ENCODE measurements around the gene CEP152. TPM values are rescaled to one million over a fixed set of nuclear protein-coding genes. Genes with fewer than 3 reads are reported as not detected.
"Not testable (repeated sequence)": the region's sequence is repeated elsewhere in the genome, so short reads cannot be mapped to it uniquely, and the experiment has no call there.

Gene CEP152
- total and polyA plus RNA-seq, 2 experiments from 2014 or later, result 14.6 to 30.5 TPM

- peak; percentile 63 for DNase-seq (ENCODE audit: low spot score)
- H3K4me2 ChIP-seq, result peak overlapping the region; percentile 10
These were observed 44.9 kb upstream of the CEP152 start for GRCh38 chr15:48855501-48856440.

GRCh38 chr15:48854434-48854833 is 43.6 kb upstream of the CEP152 start:
- not testable (repeated sequence) for ATAC-seq; H3K79me2 ChIP-seq (replicated peaks; ENCODE audit: insufficient read depth); H3K27ac ChIP-seq (ENCODE audit: low read depth); H3K4me3 ChIP-seq; H2AFZ ChIP-seq; H3K36me3 ChIP-seq (ENCODE audit: insufficient read depth); H4K20me1 ChIP-seq (replicated peaks; ENCODE audit: insufficient read depth); H3K27ac Mint-ChIP-seq; H3K9me2 ChIP-seq (ENCODE audit: insufficient read depth); H3K9me3 Mint-ChIP-seq; H3K27me3 Mint-ChIP-seq (ENCODE audit: insufficient read depth, low read depth, poor library complexity); H3K4me2 ChIP-seq; H3F3A ChIP-seq (replicated peaks; ENCODE audit: low read depth); H3K36me3 Mint-ChIP-seq (ENCODE audit: low read depth); DNase-seq (ENCODE audit: low spot score); H3K4me3 Mint-ChIP-seq; H3K27me3 ChIP-seq (ENCODE audit: insufficient read depth)
- H3K4me1 ChIP-seq (ENCODE audit: insufficient read depth), result peaks cover 25% of the 10 kb centered on the region
- peaks cover 33% of the 10 kb centered on the region for H3K4me1 Mint-ChIP-seq

More at GRCh38 chr15:48855501-48856440, 44.9 kb upstream of the CEP152 start:
- Histone ChIP-seq H3K4me1 (ENCODE audit: insufficient read depth) (peaks cover 25% of the 10 kb centered on the region), H3K27ac (ENCODE audit: low read depth) (peak overlapping the region; percentile 45), H3K79me2 (replicated peaks; ENCODE audit: insufficient read depth) (no peaks in the 10 kb centered on the region), H3K9me2 (ENCODE audit: insufficient read depth) (no peaks in the 10 kb centered on the region), H2AFZ (peak overlapping the region; percentile 8; the same call in 1 of the 2 replicates), H3K36me3 (ENCODE audit: insufficient read depth) (no peaks in the 10 kb centered on the region), H4K20me1 (replicated peaks; ENCODE audit: insufficient read depth) (no peaks in the 10 kb centered on the region), H3K4me3 (no peak overlapping the region), H3F3A (replicated peaks; ENCODE audit: low read depth) (no peaks in the 10 kb centered on the region), H3K27me3 (ENCODE audit: insufficient read depth) (no peaks in the 10 kb centered on the region)
- H3K9me3 Mint-ChIP-seq, result no peaks in the 10 kb centered on the region
- no peaks in the 10 kb centered on the region for H3K36me3 Mint-ChIP-seq (ENCODE audit: low read depth)
- TF ChIP-seq ZNF114 (CRISPR knock-in tag; IDR thresholded peaks at IDR 0.05), result no peak
- TF ChIP-seq, protein P1, sequence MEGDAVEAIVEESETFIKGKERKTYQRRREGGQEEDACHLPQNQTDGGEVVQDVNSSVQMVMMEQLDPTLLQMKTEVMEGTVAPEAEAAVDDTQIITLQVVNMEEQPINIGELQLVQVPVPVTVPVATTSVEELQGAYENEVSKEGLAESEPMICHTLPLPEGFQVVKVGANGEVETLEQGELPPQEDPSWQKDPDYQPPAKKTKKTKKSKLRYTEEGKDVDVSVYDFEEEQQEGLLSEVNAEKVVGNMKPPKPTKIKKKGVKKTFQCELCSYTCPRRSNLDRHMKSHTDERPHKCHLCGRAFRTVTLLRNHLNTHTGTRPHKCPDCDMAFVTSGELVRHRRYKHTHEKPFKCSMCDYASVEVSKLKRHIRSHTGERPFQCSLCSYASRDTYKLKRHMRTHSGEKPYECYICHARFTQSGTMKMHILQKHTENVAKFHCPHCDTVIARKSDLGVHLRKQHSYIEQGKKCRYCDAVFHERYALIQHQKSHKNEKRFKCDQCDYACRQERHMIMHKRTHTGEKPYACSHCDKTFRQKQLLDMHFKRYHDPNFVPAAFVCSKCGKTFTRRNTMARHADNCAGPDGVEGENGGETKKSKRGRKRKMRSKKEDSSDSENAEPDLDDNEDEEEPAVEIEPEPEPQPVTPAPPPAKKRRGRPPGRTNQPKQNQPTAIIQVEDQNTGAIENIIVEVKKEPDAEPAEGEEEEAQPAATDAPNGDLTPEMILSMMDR (conservative IDR thresholded peaks at IDR 0.05; ENCODE audit: low read depth in 2 of 2), result peak; percentile 56 to 58
- peak; percentile 88 for ATAC-seq
- peaks cover 33% of the 10 kb centered on the region for H3K4me1 Mint-ChIP-seq
- peak overlapping the region; percentile 47 for H3K27ac Mint-ChIP-seq
- no peaks in the 10 kb centered on the region for H3K27me3 Mint-ChIP-seq (ENCODE audit: insufficient read depth, low read depth, poor library complexity)
- peak overlapping the region; percentile 32; the same call in 2 of the 3 replicates for H3K4me3 Mint-ChIP-seq

- Mint-ChIP-seq H3K36me3 (ENCODE audit: low read depth) (no peaks in the 10 kb centered on the region), H3K27ac (no peak overlapping the region), H3K27me3 (ENCODE audit: insufficient read depth, low read depth, poor library complexity) (no peaks in the 10 kb centered on the region), H3K9me3 (no peaks in the 10 kb centered on the region), H3K4me1 (peaks cover 18% of the 10 kb centered on the region), H3K4me3 (no peak overlapping the region)
- no peak for ATAC-seq
- no peaks in the 10 kb centered on the region for H3K79me2 ChIP-seq (replicated peaks; ENCODE audit: insufficient read depth)
- no peak overlapping the region for H3K4me2 ChIP-seq
- H3K27ac ChIP-seq (ENCODE audit: low read depth), result no peak overlapping the region
- no peaks in the 10 kb centered on the region for H3K36me3 ChIP-seq (ENCODE audit: insufficient read depth)
- H2AFZ ChIP-seq, result no peak overlapping the region
- peaks cover 15% of the 10 kb centered on the region for H3K4me1 ChIP-seq (ENCODE audit: insufficient read depth)
- peaks cover 6% of the 10 kb centered on the region for H3K9me2 ChIP-seq (ENCODE audit: insufficient read depth)
- H3K27me3 ChIP-seq (ENCODE audit: insufficient read depth), result no peaks in the 10 kb centered on the region
- H4K20me1 ChIP-seq (replicated peaks; ENCODE audit: insufficient read depth), result no peaks in the 10 kb centered on the region
- H3K4me3 ChIP-seq, result no peak overlapping the region
- H3F3A ChIP-seq (replicated peaks; ENCODE audit: low read depth), result no peaks in the 10 kb centered on the region
- no peak for DNase-seq (ENCODE audit: low spot score)
- TF ChIP-seq EZH2phosphoT487 (IDR thresholded peaks at IDR 0.05; ENCODE audit: unreplicated experiment) (no peak), JUNB (IDR thresholded peaks at IDR 0.05; ENCODE audit: unreplicated experiment) (no peak), EZH2 (IDR thresholded peaks at IDR 0.05; ENCODE audit: low read depth, unreplicated experiment) (no peak), ZNF331 (CRISPR knock-in tag; IDR thresholded peaks at IDR 0.05; ENCODE audit: low read depth) (no peak), REST (IDR thresholded peaks at IDR 0.05; ENCODE audit: unreplicated experiment) (no peak), NANOG (IDR thresholded peaks at IDR 0.05; ENCODE audit: borderline replicate concordance) (no peak), POLR2AphosphoS5 (IDR thresholded peaks at IDR 0.05; ENCODE audit: low read depth) (no peak)
- TF ChIP-seq, protein P1 (conservative IDR thresholded peaks at IDR 0.05; ENCODE audit: low read depth in 2 of 2), result no peak
These were observed 41.1 kb upstream of the CEP152 start for GRCh38 chr15:48851956-48852355.

All from GM23338 (cell line).